Measurements from ENCODE around the gene HOMER2. TPM values are rescaled to one million over a fixed set of nuclear protein-coding genes. Genes with fewer than 3 reads are reported as not detected.

The HOMER2 gene
- total RNA-seq, 1 experiment from 2014 or later: 14.2 TPM

DNA sequence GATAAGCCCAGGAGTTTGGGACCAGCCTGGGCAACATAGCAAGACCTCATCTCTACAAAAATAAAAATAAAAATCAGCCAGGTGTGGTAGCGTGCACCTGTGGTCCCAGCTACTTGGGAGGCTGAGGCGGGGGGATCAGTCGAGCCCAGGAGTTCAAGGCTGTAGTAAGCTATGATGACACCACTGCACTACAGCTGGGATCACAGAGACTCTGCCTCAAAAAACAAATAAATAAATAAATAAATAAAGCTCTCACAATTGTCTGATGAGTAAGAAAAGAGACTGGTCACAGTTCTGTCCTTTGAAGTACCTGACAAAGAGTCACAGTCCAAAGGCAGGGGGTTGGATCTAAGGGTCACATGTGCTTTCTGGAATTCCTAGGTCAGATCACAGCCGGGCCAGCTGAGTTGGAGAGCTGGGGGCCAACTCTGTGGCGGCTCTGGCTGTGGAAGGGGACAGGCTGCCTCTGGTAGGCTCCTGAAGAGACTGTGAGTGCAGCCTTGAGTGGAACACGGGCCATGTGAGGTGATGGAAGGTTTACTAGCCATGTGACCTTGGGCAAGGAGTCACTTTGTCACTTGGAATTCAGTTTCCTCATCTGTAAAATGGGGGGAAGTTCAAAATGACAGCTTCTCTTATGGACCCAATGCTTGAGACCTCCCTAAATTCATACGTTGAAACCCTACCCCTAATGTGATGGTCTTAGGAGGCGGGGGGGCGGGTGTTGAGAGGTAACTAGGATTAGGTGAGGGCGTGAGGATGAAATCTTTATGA, 95.9 kb downstream of the HOMER2 start:
- Histone ChIP-seq H2BK20ac (ENCODE audit: low read depth, low read length, poor library complexity, severe bottlenecking) (no peak overlapping the region), H2AFZ (ENCODE audit: low read length) (no peak overlapping the region), H2AK5ac (ENCODE audit: insufficient read length, low read length) (no peak overlapping the region), H2BK12ac (ENCODE audit: insufficient read length, low read depth, low read length) (no peak overlapping the region), H3K4ac (ENCODE audit: low read depth, low read length) (no peak overlapping the region), H3K4me2 (ENCODE audit: insufficient read depth, insufficient read length, low read length) (no peak overlapping the region), H2BK5ac (ENCODE audit: insufficient read length, low read length) (no peak overlapping the region), H3K56ac (ENCODE audit: insufficient read length, low read depth, low read length) (no peak overlapping the region), H3K27ac (ENCODE audit: insufficient read length, low read depth, low read length) (no peak overlapping the region), H3K23ac (ENCODE audit: insufficient read length, low read depth, low read length) (no peak overlapping the region), H3K23me2 (ENCODE audit: insufficient read length, low read depth, low read length, poor library complexity, severe bottlenecking) (no peaks in the 10 kb centered on the region), H3K9ac (ENCODE audit: extremely low read depth, insufficient read length, low read length) (no peak overlapping the region), H3K14ac (ENCODE audit: insufficient read depth, low read length) (no peak overlapping the region), H4K91ac (ENCODE audit: insufficient read length, low read depth, low read length) (no peak overlapping the region), H3K27me3 (ENCODE audit: insufficient read depth, low read length) (no peaks in the 10 kb centered on the region), H3K18ac (ENCODE audit: insufficient read length, low read depth, low read length) (no peak overlapping the region), H2BK120ac (ENCODE audit: low read depth, low read length, poor library complexity, severe bottlenecking) (no peak overlapping the region), H3K4me1 (ENCODE audit: insufficient read depth, low read length) (no peaks in the 10 kb centered on the region), H2BK15ac (ENCODE audit: low read depth, low read length) (no peak overlapping the region), H3T11ph (ENCODE audit: low read length) (no peak overlapping the region), H3K9me3 (ENCODE audit: control insufficient read depth, low read depth, low read length) (no peaks in the 10 kb centered on the region), H4K20me1 (ENCODE audit: control insufficient read depth, insufficient read depth, insufficient read length) (no peaks in the 10 kb centered on the region), H3K79me2 (ENCODE audit: insufficient read depth, low read length) (no peaks in the 10 kb centered on the region), H4K8ac (replicated peaks; ENCODE audit: insufficient read length, low read depth, low read length) (no peak overlapping the region), H3K79me1 (ENCODE audit: insufficient read depth, low read depth, low read length, poor library complexity, severe bottlenecking) (no peaks in the 10 kb centered on the region), H4K5ac (ENCODE audit: insufficient read length, low read depth, low read length) (no peak overlapping the region)
- no peaks in the 10 kb centered on the region; the same call in 1 of the 2 replicates for H3K27me3 Mint-ChIP-seq (ENCODE audit: low read depth)
- no peaks in the 10 kb centered on the region for H3K9me3 Mint-ChIP-seq
- TF ChIP-seq, protein P1, sequence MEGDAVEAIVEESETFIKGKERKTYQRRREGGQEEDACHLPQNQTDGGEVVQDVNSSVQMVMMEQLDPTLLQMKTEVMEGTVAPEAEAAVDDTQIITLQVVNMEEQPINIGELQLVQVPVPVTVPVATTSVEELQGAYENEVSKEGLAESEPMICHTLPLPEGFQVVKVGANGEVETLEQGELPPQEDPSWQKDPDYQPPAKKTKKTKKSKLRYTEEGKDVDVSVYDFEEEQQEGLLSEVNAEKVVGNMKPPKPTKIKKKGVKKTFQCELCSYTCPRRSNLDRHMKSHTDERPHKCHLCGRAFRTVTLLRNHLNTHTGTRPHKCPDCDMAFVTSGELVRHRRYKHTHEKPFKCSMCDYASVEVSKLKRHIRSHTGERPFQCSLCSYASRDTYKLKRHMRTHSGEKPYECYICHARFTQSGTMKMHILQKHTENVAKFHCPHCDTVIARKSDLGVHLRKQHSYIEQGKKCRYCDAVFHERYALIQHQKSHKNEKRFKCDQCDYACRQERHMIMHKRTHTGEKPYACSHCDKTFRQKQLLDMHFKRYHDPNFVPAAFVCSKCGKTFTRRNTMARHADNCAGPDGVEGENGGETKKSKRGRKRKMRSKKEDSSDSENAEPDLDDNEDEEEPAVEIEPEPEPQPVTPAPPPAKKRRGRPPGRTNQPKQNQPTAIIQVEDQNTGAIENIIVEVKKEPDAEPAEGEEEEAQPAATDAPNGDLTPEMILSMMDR (conservative IDR thresholded peaks at IDR 0.05): no peak
- peak overlapping the region in 1 of 3 experiments; percentile 55; a peak in 3 of 7 replicates for H3K27ac Mint-ChIP-seq
- no CpG with 5 or more reads among the region's 10 CpGs for WGBS (ENCODE audit: extremely low coverage, insufficient read length, low lambda C conversion rate)
- no peak overlapping the region for H3K4me3 Mint-ChIP-seq
- peaks cover 2 to 4% of the 10 kb centered on the region in 2 experiments; a peak in 2 of 4 replicates for H3K4me1 Mint-ChIP-seq
- no peaks in the 10 kb centered on the region; a peak in 2 of 7 replicates for H3K36me3 Mint-ChIP-seq (ENCODE audit: insufficient read depth in 1 of 3, low read depth in 3 of 3)
- no peak for DNase-seq

All from H9 (cell line).